Body of pancreas (tissue), 4 donors: ENCODE results near the gene RAI1.

Source experiments
- CTCF ChIP-seq, 7 experiments: fragments of 450-650 bp in 4 of 7; fragments of 200-600 bp in 3 of 7; sonication (generic) in 3 of 7; IDR thresholded peaks; one replicate each; pipeline ENCODE4 v1.5.1; 2016 to 2019; ENCODE audit warnings: antibody characterized with exemption in 7 of 7
- POLR2A ChIP-seq, 3 donors: fragments of 450-650 bp; IDR thresholded peaks; one replicate each; pipeline ENCODE4 v1.6.1; 2016; ENCODE audit warnings: antibody characterized with exemption in 3 of 3, mild to moderate bottlenecking in 2 of 3

GRCh38 chr17:17728550-17729251 is 47.4 kb downstream of the RAI1 start:
- TF ChIP-seq CTCF (IDR thresholded peaks at IDR 0.05), result no peak
- no peak for TF ChIP-seq POLR2A (IDR thresholded peaks at IDR 0.05)
